Posterior vena cava (tissue), 2 donors: Measurements from ENCODE around the gene CCL18. TPM values are rescaled to one million over a fixed set of nuclear protein-coding genes. Genes with fewer than 3 reads are reported as not detected.

Experiments
- total RNA-seq, 2 donors: library from RNA; stranded (reverse); fragmentation: NEBNext Ultra II Directional; extraction: Animal tissue kit (Norgen Biotek cat#: 25700); gene quantifications; one replicate each; pipeline ENCODE4 v1.2.1, GENCODE V29; 2021
- donor health status: DM: yes; HTN: yes; CAD: no.
- donor health status: DM: yes; HTN: yes; CAD: no.

Gene CCL18
- total RNA-seq, 2 donors from 2014 or later, result 3.2 to 28.5 TPM

Other genes with a start within 250 kb of the CCL18 start
- gene HEATR9, start 195.4 kb upstream of the CCL18 start, total RNA-seq, result not detected
- 1 to 10 TPM; 2.1 to 3.2 TPM for gene CCL5, start 183.9 kb upstream of the CCL18 start, total RNA-seq
- not detected for gene RDM1, start 133.5 kb upstream of the CCL18 start, total RNA-seq
- not detected for gene LYZL6, start 120.6 kb upstream of the CCL18 start, total RNA-seq
- gene CCL16, start 82.8 kb upstream of the CCL18 start, total RNA-seq, result under 1 TPM in 1 of 2 donors, not detected in 1; 0.69 TPM
- 100 to 1,000 TPM in 1 of 2 donors, 10 to 100 TPM in 1; 22.6 to 104 TPM for gene CCL14, start 77.5 kb upstream of the CCL18 start, total RNA-seq
- gene CCL15, start 62.7 kb upstream of the CCL18 start, total RNA-seq, result not detected
- gene CCL23, start 46.3 kb upstream of the CCL18 start, total RNA-seq, result 1 to 10 TPM; 2.5 to 2.6 TPM
- 1 to 10 TPM; 2.0 to 2.6 TPM for gene CCL3, start 25.9 kb downstream of the CCL18 start, total RNA-seq
- gene CCL4, start 39.6 kb downstream of the CCL18 start, total RNA-seq, result 1 to 10 TPM; 2.3 to 2.6 TPM
- gene TBC1D3B, start 112.4 kb downstream of the CCL18 start, total RNA-seq, result 1 to 10 TPM; 2.9 to 3.8 TPM
- gene CCL3L1, start 132.5 kb downstream of the CCL18 start, total RNA-seq, result not detected
- gene CCL4L2, start 146.8 kb downstream of the CCL18 start, total RNA-seq, result not detected
- not detected for gene TBC1D3I, start 200.3 kb downstream of the CCL18 start, total RNA-seq